Neural cell (in vitro differentiated cells): ENCODE measurements around the gene LHPP.

Experiments
- POLR2AphosphoS5 ChIP-seq: IDR thresholded peaks from 2 replicates; pipeline ENCODE4 v1.6.1; 2012
- TAF1 ChIP-seq: IDR thresholded peaks from 2 replicates; pipeline ENCODE4 v1.6.1; 2012; ENCODE audit warnings: low read depth
- TF ChIP-seq, protein P1 (sequence below): fragments of 450-650 bp; IDR thresholded peaks from 2 replicates; pipeline ENCODE4 v1.5.1; 2014; ENCODE audit warnings: antibody characterized with exemption, mild to moderate bottlenecking, moderate library complexity; ENCODE audit not compliant: poor library complexity, severe bottlenecking

GRCh38 chr10:124416733-124417132 is 44.9 kb upstream of the LHPP start:
- TF ChIP-seq, protein P1, sequence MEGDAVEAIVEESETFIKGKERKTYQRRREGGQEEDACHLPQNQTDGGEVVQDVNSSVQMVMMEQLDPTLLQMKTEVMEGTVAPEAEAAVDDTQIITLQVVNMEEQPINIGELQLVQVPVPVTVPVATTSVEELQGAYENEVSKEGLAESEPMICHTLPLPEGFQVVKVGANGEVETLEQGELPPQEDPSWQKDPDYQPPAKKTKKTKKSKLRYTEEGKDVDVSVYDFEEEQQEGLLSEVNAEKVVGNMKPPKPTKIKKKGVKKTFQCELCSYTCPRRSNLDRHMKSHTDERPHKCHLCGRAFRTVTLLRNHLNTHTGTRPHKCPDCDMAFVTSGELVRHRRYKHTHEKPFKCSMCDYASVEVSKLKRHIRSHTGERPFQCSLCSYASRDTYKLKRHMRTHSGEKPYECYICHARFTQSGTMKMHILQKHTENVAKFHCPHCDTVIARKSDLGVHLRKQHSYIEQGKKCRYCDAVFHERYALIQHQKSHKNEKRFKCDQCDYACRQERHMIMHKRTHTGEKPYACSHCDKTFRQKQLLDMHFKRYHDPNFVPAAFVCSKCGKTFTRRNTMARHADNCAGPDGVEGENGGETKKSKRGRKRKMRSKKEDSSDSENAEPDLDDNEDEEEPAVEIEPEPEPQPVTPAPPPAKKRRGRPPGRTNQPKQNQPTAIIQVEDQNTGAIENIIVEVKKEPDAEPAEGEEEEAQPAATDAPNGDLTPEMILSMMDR: no peak
- no peak for TF ChIP-seq POLR2AphosphoS5
- TF ChIP-seq TAF1: no peak
